Left lung (tissue), 10 donors: ENCODE data around the gene EHD1. TPM values are rescaled to one million over a fixed set of nuclear protein-coding genes. Genes with fewer than 3 reads are reported as not detected.

Experiments
- ATAC-seq: fragments of 200-7000 bp; cut with Tn5 transposase; one replicate; pipeline ENCODE4 v1.9.1; 2020; ENCODE audit warnings: moderate library complexity
- DNase-seq, 4 donors: peaks; one replicate each; pipeline ENCODE4 v3.0.0-alpha.2; 2013 to 2020
- H3K27ac ChIP-seq, 2 donors: fragments of 200-600 bp; sonication (generic) in 1 of 2; one replicate each; pipeline versions ENCODE4 v1.5.0 to v1.8.0; 2020 to 2021
- H3K27me3 ChIP-seq, 2 donors: fragments of 200-600 bp; sonication (generic) in 1 of 2; one replicate each; pipeline versions ENCODE4 v1.5.0 to v1.8.0; 2020 to 2021
- H3K36me3 ChIP-seq, 2 donors: fragments of 200-600 bp; sonication (generic) in 1 of 2; one replicate each; pipeline versions ENCODE4 v1.5.0 to v1.8.0; 2020 to 2021
- H3K4me1 ChIP-seq, 2 donors: fragments of 200-600 bp; one replicate each; pipeline ENCODE4 v1.8.0; 2021
- H3K4me3 ChIP-seq, 2 donors: fragments of 200-600 bp; sonication (generic) in 1 of 2; one replicate each; pipeline versions ENCODE4 v1.5.0 to v1.8.0; 2020 to 2021; ENCODE audit warnings: mild to moderate bottlenecking in 1 of 2
- H3K9me3 ChIP-seq, 2 donors: fragments of 200-600 bp; sonication (generic) in 1 of 2; one replicate each; pipeline versions ENCODE4 v1.5.0 to v1.8.0; 2020 to 2021
- intact Hi-C, 2 donors: fragments of 100-400 bp; cut with DNase I; formaldehyde crosslinking; loops; one replicate each; pipeline versions ENCODE4 v1.11.2 to v1.14.2; 2022
- polyA plus RNA-seq, 6 donors: library from polyadenylated mRNA; unstranded; fragments of 120-200 nt; gene quantifications; one replicate each; pipeline ENCODE4 v1.2.1, GENCODE V29; 2013; ENCODE audit not compliant: insufficient read length in 6 of 6
- total RNA-seq, 2 donors: library from RNA; stranded (reverse); fragmentation: NEBNext Ultra II Directional; extraction: Animal tissue kit (Norgen Biotek cat#: 25700); gene quantifications; one replicate each; pipeline ENCODE4 v1.2.1, GENCODE V29; 2021
- TF ChIP-seq, protein P1 (sequence below), 2 donors: fragments of 200-600 bp; sonication (generic) in 1 of 2; IDR thresholded peaks; one replicate each; pipeline versions ENCODE4 v1.5.0 to v1.8.0; 2021; ENCODE audit warnings: antibody characterized with exemption in 2 of 2
- donor health status: DM: no; HTN: yes; CAD: no.
- donor health status: DM: no; HTN: no; CAD: no.

EHD1 gene
- total and polyA plus RNA-seq, 8 donors, result 44.7 to 153 (median 55.4) TPM

DNA sequence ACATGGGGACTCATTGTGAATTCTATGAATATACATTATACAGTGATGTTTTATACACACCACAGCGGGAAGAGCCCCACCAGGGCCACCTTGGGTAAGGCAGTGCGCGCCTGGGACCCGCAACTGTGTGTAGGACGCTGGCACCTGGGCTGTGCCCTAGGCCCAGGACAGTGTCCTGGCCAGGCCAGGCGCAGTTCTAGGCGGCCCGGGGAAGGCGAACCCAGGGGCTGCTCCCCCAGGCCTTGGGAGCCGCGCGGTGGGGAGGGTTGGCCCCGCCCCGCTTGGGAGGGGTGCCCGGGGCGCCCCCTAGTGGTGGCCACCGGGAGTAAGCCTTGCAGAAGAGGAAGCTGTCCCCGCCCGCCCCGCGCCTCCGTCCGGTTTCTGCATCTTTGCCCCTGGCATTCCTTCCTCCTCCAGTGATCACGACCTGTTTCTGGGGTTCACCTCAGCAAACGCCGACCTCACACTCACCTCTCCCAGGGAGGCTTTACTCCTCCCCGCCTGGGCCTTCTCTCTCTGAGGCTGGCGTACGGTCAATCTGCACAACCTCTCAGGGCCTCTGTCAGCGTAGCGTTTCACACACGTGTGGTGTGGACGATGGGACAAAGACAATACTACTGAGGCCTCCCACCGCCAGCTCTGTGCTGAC is 9.5 kb upstream of the EHD1 start:
- Histone ChIP-seq H3K36me3 (no peaks in the 10 kb centered on the region), H3K9me3 (no peaks in the 10 kb centered on the region), H3K4me3 (peak overlapping the region in 1 of 2 donors; percentile 18), H3K27ac (peak overlapping the region in 1 of 2 donors; percentile 69), H3K27me3 (no peaks in the 10 kb centered on the region), H3K4me1 (peaks cover 0 to 50% of the 10 kb centered on the region in 2 donors)
- TF ChIP-seq, protein P1, sequence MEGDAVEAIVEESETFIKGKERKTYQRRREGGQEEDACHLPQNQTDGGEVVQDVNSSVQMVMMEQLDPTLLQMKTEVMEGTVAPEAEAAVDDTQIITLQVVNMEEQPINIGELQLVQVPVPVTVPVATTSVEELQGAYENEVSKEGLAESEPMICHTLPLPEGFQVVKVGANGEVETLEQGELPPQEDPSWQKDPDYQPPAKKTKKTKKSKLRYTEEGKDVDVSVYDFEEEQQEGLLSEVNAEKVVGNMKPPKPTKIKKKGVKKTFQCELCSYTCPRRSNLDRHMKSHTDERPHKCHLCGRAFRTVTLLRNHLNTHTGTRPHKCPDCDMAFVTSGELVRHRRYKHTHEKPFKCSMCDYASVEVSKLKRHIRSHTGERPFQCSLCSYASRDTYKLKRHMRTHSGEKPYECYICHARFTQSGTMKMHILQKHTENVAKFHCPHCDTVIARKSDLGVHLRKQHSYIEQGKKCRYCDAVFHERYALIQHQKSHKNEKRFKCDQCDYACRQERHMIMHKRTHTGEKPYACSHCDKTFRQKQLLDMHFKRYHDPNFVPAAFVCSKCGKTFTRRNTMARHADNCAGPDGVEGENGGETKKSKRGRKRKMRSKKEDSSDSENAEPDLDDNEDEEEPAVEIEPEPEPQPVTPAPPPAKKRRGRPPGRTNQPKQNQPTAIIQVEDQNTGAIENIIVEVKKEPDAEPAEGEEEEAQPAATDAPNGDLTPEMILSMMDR (IDR thresholded peaks at IDR 0.05), result peak; percentile 97 to 100
- DNase-seq (peak in 3 of 4 donors; percentile 66 to 99 (median 84)), ATAC-seq (peak; percentile 95)
- intact Hi-C loops, result no loop called here

DNA sequence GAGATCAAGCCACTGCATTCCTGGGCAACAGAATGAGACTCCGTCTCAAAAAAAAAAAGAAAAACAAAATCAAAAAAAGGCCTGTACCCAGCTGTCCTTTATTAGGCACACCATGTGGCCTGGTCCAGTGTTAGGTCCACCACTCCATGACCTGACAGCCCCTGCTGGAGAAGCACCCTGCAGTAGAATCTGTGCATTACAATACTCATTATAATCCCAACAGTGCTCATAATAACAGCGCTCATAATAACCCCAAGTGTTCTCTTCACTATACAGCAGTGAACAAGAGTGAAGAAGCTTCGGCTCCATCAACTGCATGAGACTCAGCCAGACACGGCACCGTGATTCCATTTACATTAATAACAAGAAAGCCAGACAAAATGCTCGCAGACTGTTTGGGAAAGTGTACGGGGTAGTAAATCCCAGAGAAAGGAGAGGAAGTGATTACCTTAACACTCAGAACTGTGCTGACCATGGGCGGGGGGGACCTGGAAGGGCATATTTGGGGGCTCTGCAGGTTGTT is 8.9 kb upstream of the EHD1 start:
- Histone ChIP-seq H3K4me1 (peaks cover 0 to 50% of the 10 kb centered on the region in 2 donors), H3K27me3 (no peaks in the 10 kb centered on the region), H3K27ac (peak overlapping the region in 1 of 2 donors; percentile 69), H3K4me3 (peak overlapping the region in 1 of 2 donors; percentile 18), H3K36me3 (no peaks in the 10 kb centered on the region), H3K9me3 (no peaks in the 10 kb centered on the region)
- TF ChIP-seq, protein P1 (IDR thresholded peaks at IDR 0.05), result no peak
- no peak for DNase-seq
- no peak for ATAC-seq
- intact Hi-C loops, result no loop called here

DNA sequence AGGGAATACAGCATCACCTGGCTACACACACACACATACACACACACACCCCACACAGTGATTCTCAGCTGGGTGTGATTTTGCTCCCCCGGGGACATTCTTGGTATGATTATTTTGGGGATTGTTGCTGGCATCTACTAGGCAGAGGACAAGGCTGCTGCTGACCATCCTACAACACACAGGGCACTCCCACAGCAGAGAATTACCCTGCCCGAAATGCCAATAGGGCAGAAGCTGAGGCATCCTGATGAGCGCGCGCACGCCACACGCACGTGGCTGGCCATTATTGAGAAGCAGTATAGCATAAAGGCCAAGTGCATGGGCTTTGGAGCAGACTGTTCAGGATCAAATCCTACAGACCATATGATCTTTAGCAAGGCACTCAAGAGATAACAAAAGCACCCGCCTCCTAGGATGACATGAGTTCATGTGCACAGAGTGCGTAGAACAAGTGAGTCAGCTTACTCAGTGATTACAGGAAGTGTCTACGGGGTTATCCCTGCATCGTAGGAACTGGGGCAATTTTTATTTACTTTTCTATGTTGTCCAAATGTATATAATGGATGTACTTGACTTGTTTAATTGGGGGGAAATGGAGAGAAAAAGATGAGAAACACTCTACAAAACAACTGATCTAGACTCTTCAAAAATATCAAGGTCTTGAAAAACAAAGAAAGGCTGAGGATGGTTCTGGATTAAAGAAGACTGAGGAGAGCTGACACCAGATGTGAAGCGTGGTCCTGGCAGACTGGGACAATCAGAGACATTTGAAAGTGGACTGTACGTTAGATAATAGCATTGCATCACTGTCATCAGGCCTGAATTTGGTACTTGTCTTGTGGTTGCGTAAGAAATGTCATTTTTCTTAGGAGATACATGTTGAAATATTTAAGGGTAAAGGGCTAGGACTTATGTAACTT is 7.2 kb upstream of the EHD1 start:
- no peaks in the 10 kb centered on the region for H3K27me3 ChIP-seq
- intact Hi-C loops, result no loop called here
- H3K4me3 ChIP-seq, result no peak overlapping the region
- H3K4me1 ChIP-seq, result peaks cover 0 to 58% of the 10 kb centered on the region in 2 donors
- TF ChIP-seq, protein P1 (IDR thresholded peaks at IDR 0.05), result no peak
- ATAC-seq (peak; percentile 48), DNase-seq (peak in 1 of 4 donors; percentile 46)
- no peaks in the 10 kb centered on the region for H3K36me3 ChIP-seq
- H3K9me3 ChIP-seq, result no peaks in the 10 kb centered on the region
- peak overlapping the region in 1 of 2 donors; percentile 79 for H3K27ac ChIP-seq

DNA sequence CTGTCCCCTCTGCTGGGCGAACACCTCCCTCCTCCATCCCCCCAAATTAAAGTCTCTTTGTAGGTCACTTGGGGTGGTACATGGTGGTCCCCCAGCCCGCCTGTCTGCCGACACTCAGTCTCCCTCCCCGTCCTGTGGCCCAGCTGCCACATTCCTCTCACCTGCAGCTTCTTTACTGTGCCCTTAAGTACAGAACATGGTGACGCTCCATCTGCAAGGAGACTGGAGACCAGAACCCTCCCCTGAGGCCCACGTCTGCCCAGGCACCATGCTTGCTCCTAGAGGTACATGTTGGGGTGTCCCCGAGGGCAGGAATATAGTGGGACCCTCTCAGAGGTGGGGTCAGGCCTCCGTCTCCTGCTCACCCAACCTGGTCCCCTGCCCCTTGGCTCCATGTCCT is 5.6 kb upstream of the EHD1 start:
- intact Hi-C loops, result no loop called here
- no peaks in the 10 kb centered on the region for H3K27me3 ChIP-seq
- H3K36me3 ChIP-seq, result no peaks in the 10 kb centered on the region
- H3K4me1 ChIP-seq, result peaks cover 7 to 74% of the 10 kb centered on the region in 2 donors
- no peak overlapping the region for H3K27ac ChIP-seq
- no peak for ATAC-seq
- DNase-seq, result no peak
- H3K9me3 ChIP-seq, result no peaks in the 10 kb centered on the region
- TF ChIP-seq, protein P1 (IDR thresholded peaks at IDR 0.05), result no peak
- no peak overlapping the region for H3K4me3 ChIP-seq

DNA sequence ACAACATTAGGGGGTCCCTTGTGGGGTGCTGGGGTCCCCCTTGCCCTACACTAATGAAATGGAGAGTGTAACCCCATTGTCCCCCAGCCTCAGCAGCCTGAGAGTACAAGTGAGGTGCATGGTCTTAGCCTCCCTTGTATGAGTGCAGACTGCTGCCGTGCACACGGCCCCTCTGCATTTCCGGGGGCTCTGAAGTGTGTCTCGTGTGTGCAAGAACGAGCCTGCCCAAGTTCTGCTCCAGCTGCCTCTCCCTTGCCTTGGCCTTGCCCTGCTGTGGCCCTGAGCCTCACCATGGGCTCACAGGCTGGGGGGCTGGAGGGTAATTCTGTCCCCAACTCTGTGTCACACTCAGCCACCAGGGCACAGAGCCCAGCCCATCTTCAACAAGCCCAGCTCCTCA is 5.2 kb upstream of the EHD1 start:
- Histone ChIP-seq H3K27ac (no peak overlapping the region), H3K9me3 (no peaks in the 10 kb centered on the region), H3K36me3 (no peaks in the 10 kb centered on the region), H3K27me3 (no peaks in the 10 kb centered on the region), H3K4me3 (no peak overlapping the region), H3K4me1 (peaks cover 7 to 73% of the 10 kb centered on the region in 2 donors)
- DNase-seq, result no peak
- ATAC-seq, result no peak
- intact Hi-C loops, result no loop called here
- TF ChIP-seq, protein P1 (IDR thresholded peaks at IDR 0.05), result no peak
